Myocyte (in vitro differentiated cells): ENCODE results near the gene ABCA3. TPM values are rescaled to one million over a fixed set of nuclear protein-coding genes. Genes with fewer than 3 reads are reported as not detected.
A peak's percentile ranks its signal among the peaks of the same experiment; 100 is the strongest.
"Not testable (repeated sequence)": the region's sequence is repeated elsewhere in the genome, so short reads cannot be mapped to it uniquely, and the experiment has no call there.

Experiments
- DNase-seq: peaks from one replicate; pipeline ENCODE4 v3.0.0-alpha.2; 2012; ENCODE audit warnings: low read depth
- total RNA-seq: library from RNA; depleted of rRNA; stranded (reverse); fragments of >200 nt; gene quantifications from 2 replicates; pipeline ENCODE4 v1.2.3, GENCODE V29; 2014

The ABCA3 gene
- total RNA-seq, 1 donor from 2014 or later = 7.0 TPM

DNA sequence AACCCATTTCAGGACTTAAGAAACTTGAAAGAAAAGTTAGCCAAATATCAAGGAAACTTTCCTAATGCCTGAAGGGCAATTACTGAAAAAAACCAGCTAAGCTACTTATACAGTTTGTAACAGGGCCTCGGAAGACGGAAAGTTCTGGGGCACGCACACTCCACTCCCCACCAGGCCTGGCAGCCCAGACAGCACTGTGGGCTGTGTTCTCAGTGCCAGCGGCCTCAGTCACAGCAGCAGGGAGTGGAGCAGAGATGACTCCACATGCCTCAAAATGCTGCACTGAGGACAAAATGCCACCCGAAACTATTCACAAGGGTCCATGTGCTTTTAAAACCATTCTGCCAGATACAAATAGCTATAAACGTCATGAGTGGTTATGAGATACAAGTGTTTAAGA lies 82.8 kb downstream of the ABCA3 start:
- no peak for DNase-seq

DNA sequence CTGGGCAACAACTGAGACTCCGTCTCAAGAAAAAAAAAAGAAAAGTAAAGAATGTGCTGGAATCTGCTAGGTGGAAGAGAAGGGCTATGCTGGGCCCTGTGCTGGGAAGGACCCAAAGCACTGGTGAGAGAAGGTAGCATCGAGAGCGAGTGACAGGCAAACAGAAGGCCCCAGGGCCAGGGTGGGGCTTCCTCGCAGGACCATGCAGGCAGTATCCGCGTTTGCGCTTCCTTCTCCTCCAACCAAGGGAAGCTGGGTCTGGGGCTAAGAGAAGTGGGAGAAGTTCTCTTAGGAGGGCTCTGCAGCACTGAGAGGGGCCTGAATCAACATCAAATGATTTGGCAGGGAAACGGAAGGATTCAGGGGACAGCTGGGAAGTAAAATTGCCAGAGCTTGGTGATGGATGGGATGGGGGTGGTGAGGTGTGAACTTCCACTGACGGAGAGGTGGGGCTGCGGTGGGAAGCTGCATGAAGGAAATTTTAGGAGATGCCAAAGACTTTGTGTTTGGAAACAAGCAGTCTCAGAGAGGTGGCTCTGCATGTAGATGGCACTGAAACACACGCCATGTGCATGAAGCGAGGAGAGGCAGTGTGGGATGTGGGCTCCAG lies 83.9 kb downstream of the ABCA3 start:
- no peak for DNase-seq

DNA sequence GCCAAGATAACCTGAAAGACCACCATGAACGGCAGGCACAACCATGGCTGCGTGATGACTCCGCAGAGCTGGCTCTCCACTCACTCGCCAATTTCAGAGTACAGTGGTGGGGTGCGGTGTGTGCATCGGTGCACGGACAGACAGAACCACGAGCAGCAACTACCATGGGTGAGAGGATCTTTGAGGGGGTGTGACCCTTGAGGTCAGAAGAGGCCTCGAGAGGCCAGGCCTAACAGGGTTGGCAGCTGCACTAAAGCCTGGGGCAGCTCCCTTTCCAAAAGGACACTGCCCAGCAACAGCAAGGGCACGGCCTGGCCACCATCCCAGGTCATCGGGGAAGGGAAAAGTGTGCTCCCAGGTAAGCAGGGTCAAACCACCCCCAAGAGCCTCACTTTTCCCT lies 87.2 kb downstream of the ABCA3 start:
- no peak for DNase-seq

DNA sequence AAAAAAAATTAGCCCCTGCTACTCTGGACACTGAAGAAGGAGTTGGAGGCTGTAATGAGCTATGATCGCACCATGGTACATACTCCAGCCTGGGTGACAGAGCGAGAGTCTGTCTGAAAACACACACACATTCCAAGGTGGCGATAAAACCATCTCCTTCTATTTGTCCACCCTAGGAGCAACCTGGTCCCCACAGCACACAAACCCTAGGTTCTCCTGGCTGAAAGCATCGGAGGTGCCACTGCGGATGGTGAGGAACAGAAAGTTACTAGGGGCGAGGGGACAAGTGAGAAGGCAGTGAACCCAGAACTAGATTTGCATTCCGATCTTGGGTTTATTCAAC lies 87.8 kb downstream of the ABCA3 start:
- no peak for DNase-seq

DNA sequence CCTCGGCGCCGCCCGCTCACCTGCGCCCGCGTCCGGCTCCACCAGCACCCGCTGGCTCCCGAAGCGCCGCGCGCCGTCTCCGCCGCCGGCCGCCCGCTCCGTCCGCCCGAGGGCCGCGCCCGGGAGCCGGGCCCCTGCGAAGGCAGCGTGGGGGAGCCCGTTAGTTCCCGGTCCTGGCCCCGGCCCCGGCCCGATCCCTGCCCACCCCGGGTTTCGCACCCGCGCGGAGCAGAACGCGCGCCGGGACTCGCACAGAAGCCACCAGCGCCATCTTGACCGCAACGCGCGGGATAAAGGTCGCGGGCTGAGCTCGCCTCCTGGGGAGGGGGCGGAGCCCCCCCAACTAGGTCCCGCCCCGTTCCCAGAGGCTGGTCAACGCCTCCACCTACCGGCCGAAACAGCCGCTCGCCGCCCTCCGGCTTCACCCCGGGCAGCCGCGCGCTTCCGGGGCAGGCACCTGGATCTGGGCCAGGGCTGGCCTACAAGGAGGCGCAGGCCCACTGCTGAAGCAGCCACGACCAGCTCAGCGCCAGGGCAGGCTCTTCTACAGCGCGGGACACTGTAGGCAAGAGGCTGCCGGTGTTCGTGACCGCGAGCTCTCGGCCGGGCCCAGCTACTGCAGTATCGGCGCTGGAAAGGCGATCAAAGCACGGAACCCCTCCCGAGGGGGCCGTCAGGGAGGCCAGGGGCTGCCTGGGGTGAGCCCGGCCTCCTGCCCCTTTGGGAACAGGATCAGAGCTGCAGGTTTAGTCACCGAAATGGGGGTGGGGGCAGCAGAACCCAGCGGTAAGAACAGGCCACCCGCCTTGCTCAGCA lies 89.0 kb downstream of the ABCA3 start, which contains the start of gene ECI1:
Gene ECI1, minus strand, starts transcription at position 292 of the 816 bp plus-strand sequence. Its CDS starts 21 bp downstream, at position 271.
- DNase-seq = peak; percentile 95

DNA sequence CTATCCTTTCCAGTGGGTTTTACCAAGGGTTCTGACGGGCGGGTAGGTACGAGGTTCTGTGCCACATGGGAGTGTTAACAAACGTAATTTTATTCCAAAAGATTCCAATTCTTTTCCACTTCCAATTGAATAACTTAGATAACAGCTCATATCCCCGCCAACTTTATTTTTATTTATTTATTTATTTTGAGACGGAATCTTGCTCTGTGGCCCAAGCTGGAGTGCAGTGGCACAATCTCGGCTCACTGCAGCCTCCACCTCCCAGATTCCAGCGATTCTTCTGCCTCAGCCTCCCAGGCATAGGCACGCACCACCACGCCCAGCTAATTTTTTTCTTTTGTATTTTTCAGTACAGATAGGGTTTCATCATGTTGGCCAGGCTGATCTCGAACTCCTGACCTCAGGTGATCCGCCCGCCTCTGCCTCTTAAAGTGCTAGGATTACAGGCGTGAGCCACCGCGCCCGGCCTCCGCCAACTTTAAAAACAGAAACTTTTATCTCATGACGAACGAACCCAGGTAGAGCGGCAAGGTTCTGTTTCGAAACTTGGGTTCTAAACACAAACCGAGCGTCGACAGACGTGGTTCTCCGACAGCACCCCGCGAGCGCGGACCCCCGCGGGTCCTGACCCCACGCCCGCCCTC lies 89.8 kb downstream of the ABCA3 start:
- DNase-seq = no peak

DNA sequence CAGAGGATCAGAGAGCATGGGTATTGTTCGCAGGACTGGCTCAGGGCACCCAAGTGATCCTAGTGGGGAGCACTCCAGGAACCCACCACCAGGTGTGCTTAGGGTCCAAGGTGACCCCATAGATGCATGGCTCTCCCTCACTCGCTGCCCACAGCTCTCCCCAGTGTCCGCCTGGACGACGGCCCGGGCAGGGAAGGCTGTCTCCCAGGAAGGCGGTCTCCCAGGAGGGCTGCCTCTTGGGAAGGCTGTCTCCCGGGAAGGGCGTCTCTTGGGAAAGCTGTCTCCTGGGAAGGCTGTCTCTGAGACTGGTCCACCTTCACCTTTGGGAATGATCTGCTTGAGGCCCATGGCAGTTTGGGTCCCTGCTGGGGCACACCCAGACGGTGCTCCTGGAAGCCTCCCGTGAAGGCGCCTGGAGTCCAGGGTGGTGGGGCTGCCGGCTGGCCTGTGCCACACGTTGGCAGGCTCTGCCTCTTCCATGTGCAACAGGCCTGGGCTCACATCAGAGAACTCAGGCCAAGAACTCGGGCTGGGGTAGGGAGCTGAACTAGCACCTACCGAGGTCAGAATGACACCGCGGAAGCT lies 94.1 kb downstream of the ABCA3 start:
- DNase-seq = no peak

DNA sequence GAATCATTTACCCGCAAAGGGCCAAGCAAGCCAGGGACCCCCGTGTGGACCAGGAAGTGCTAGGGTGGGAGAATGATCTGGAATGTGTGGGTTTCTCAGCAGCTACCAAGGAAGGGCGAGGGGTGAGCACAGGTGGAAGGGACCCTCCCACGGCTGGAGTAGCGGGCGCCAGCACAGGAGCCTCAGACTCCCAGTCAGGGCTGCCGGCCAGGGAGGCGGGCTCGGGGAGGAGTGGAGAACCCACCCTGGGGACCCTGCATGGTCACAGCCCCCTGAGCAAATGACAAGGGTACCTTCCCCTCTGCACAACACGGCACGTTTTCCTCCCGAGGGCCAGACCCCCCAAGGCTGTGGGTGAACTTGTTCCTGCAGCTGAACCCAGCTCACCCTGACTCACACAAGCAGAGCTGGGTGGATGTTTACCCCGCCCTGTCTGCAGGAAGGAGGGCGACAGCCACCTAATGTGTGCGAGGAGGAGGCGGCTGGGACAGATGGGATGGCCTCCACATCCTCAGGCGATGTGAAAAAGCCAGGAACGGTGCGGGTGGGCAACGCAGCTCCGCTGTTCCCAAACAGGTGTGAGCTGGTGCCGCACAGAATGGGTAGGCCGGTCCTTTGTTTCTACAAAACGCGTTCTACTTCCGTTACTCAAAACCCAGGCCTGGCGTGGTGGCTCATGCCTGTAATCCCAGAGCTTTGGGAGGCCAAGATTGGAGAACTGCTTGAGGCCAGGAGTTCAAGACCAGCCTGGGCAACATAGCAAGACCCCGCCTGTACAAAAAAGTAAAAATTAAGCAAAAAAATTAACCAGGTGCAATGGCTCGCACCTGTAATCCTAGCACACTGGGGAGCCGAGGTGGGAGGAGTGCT lies 95.4 kb downstream of the ABCA3 start:
- no peak for DNase-seq

DNA sequence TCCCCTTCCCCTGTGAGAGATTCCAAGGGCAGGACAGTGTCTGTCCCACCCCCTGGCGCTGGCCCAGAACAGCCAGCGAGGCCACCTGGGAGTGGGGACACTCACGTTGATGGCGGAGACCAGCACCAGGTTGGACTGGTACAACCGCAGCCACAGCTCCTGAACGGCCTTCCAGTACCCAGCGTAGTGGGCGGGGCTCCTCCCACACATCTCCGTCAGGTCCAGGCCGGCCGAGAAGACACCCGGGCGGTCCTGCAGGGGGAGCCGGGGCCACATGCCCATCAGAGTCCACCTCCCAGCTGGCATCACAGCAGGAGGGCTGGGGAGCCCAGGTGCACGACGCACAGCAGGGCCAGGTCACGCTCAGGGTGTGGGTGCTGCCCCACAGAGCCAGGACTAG lies 96.2 kb downstream of the ABCA3 start:
- DNase-seq = no peak

DNA sequence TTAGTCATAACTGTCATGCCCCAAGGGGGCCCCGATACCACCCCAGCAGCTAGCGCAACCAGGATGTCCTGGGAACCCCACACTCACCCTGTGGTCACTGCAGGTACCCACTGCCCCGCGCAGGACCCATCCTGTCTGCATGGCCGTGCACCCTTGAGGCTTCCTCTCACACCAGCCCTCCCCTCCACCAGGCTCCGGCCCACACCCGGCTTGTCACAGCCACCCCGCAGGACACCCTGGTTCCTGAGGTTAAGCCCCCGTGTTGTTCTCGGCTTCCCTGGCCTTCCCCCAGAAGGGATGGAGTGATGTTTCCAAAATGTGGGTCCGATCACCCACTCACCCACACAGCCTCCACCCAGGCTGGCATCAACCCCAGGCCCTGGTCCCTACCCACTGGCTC lies 96.7 kb downstream of the ABCA3 start:
- no peak for DNase-seq

DNA sequence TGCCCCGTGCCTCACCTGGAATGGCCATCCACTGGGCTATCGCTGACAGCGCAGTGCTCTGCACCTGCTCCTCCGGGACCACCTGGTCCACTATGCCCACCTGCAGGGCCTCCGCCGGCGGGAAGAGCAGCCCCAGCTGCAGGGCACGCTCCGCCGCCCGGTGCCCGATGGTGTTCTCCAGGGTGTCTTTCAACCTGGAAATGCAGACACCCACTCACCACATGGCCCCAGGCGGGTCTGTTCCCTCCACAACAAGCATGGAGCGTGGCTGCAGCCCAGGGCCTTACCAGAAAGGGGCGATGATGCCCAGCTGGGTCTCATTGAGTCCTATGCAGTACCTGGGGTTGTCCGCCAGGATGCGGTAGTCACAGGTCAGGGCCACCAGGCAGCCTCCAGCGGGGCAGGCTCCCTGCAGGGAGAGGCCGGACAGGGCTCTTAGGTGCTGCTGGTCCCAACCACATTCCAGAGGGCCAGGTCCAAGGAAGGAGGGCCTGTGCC lies 97.4 kb downstream of the ABCA3 start:
- no peak for DNase-seq

DNA sequence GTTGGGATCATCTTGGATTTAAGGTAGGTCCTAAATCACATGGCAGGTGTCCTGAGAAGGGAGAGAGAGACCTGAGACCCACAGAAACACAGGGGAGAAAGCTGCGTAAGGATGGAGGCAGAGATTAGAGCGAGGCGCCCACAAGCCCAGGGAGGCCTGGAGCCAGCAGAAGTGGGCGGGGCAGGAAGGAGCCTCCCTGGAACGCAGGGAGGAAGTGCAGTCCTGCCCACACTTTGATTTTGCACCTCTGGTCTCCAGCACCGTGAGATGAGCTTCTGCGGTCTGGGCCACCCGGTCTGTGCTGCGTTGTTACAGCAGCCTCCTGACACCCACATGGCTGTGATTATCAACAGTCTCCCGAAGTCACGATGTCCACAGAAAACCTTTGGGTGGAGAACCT lies 97.9 kb downstream of the ABCA3 start:
- DNase-seq = no peak

DNA sequence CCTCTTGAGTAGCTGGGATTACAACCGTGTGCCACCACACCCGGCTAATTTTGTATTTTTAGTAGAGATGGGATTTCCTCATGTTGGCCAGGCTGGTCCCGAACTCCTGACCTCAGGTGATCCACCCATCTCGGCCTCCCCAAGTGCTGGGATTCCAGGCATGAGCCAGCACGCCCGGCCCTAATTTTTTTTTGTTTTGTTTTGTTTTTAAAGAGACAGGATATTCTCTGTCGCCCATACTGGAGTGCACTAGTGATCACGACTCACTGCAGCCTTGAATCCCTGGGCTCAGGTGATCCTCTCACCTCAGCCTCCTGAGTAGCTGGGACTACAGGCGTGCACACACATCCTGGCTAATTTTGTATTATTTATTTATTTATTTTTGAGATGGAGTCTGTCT lies 100.2 kb downstream of the ABCA3 start:
- DNase-seq = not testable (repeated sequence)

DNA sequence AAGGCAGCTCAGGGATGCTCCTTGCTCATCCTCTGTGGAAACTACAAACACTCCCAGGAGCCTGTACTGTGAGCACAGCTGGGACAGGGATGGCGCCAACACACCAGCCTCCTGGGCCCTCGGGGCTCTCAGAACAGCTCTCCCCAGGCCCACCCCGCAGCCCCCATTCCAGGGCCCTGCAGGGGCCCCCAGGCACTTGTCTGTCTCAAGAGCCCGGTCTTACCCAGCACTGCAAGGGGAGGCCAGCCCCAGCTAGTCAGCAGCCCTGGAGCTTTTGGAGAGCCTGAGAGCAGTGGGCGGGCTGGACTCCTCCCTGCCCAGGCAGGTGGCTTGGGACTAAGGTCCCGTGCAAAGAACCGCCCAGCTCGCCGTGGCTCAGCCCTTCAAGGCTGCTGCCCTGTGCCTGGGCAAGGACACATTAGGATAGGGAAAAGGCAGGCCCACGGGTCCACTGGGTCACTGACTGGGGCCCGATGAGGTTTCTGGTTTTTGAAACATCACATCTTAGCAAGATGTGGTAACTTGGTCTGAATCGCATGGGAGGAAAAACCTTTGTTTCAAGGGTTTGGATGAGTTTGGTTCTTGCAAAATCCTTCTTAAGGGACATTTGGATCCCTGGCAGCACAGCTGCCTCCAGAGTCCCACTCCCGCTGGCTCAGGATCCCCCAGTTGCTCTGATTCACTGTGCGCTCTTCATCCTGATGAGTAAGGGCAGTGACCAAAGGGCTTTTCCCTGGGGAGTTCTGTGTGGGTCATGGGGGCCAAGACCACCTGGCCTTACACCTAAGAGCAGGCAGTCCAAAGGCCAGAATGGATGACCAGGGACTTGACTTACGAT lies 101.5 kb downstream of the ABCA3 start:
- DNase-seq = no peak

DNA sequence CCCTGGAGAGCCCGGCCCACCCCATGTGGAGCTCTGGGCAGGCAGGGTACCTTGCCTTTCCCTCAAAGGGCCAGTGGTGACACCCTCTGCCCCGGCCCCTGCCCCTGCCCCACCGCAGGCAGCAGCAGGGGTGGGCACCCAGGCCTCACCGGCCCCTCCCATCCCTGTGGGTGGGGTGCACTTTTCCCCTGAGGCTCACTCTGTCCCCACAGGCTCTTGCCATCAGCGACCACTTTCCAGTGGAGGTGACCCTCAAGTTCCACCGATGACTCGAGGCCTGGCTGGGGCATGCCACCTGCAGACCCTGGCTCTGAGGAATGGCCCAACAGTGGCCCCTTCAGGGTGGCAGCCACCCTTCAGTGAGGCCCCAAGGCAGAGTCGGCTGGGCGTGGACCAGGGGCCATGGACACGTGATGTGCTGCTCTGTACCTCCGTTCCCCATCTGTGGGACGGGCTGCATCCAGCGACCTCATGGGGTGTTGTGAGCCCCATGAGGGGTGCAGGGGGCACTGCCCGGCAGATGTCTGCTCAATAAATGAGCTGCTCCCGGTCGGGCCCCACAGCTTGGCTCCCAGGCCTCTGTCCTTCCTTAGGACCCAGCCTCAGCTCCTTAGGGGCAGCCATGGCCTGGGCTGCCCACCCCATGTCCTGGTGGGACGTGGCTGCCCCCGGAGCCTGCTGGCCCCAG lies 102.2 kb downstream of the ABCA3 start:
- no peak for DNase-seq

DNA sequence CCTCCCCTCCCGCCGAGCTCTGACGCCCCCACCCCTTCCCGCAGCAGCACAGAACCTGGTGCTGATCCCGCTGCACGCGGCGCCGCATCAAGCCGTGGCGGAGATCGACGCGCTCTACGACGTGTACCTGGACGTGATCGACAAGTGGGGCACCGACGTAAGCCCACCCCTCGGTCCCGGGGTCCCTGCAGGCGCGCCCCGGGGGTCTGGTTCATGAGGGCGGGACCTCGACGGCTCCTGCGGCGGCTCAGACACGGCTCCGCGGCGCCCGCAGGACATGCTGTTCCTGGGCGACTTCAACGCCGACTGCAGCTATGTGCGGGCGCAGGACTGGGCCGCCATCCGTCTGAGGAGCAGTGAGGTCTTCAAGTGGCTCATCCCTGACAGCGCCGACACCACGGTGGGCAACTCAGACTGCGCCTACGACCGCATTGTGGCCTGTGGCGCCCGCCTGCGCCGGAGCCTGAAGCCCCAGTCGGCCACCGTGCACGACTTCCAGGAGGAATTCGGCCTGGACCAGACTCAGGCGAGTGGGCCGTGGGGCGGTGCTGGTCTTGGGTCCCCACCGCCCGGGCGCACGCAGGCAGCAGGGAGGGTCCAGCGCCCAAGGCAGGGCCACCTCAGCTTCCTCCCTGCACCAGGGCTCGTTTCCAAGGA lies 102.9 kb downstream of the ABCA3 start:
- DNase-seq = no peak

DNA sequence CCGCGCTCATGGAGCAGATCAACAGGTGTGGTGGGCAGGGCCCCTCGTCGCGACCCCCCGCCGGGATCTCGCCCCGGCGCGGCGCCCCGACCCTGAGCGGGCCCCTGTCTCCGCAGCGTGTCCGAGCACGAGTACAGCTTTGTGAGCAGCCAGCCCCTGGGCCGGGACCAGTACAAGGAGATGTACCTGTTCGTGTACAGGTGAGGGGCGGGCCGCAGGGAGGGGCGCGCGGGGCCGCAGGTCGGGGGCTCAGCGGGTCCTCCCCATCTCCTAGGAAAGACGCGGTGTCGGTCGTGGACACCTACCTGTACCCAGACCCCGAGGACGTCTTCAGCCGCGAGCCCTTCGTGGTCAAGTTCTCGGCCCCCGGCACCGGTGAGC lies 103.4 kb downstream of the ABCA3 start:
- no peak for DNase-seq

DNA sequence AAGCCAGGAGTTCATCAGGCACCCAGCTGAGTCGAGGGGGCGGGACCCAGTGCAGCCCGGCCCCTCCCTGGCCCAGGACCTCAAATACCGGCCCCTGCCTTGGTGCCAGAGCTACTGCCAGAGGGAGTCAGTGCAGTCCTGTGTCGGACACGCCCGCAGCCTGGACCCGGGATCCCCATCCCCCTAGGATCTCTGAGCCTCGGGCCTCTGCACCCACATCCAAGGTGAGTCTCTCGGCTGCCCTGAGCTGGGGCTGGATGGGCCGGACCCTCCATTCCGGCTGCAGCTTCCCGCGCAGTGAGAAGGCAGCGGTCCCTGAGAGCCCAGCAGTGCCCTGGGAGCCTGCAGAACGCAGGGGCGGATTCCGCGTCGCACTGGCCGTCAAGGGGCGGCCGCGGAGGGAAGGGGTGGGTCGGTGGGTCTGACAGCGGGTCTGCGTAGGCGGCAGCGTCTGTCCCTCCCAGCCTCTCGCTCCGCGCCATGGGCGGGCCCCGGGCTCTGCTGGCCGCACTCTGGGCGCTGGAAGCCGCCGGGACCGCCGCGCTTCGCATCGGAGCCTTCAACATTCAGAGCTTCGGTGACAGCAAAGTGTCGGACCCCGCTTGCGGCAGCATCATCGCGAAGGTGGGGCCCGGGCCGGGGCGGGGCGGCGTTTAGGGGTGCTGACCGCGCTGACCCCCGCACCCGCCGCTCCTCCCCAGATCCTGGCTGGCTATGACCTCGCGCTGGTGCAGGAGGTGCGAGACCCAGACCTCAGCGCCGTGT lies 104.0 kb downstream of the ABCA3 start, which contains the start of gene DNASE1L2:
Gene DNASE1L2, plus strand, starts transcription at position 108 of the 765 bp plus-strand sequence. Its CDS starts 373 bp downstream, at position 481.
- no peak for DNase-seq
